ENCODE results near the gene BRINP3.
A peak's percentile ranks its signal among the peaks of the same experiment; 100 is the strongest.
"Not testable (repeated sequence)": the region's sequence is repeated elsewhere in the genome, so short reads cannot be mapped to it uniquely, and the experiment has no call there.

Gene BRINP3

GRCh38 chr1:190477762-190478148, at the start of gene BRINP3:
TSS of gene BRINP3 (minus strand) at chr1:190477864.
- peak; percentile 8 for DNase-seq (ENCODE audit: low read depth, low spot score)
- TF ChIP-seq, protein P1, sequence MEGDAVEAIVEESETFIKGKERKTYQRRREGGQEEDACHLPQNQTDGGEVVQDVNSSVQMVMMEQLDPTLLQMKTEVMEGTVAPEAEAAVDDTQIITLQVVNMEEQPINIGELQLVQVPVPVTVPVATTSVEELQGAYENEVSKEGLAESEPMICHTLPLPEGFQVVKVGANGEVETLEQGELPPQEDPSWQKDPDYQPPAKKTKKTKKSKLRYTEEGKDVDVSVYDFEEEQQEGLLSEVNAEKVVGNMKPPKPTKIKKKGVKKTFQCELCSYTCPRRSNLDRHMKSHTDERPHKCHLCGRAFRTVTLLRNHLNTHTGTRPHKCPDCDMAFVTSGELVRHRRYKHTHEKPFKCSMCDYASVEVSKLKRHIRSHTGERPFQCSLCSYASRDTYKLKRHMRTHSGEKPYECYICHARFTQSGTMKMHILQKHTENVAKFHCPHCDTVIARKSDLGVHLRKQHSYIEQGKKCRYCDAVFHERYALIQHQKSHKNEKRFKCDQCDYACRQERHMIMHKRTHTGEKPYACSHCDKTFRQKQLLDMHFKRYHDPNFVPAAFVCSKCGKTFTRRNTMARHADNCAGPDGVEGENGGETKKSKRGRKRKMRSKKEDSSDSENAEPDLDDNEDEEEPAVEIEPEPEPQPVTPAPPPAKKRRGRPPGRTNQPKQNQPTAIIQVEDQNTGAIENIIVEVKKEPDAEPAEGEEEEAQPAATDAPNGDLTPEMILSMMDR (IDR thresholded peaks at IDR 0.05; ENCODE audit: low read depth, low read length): no peak
- in situ Hi-C loops (cut with HindIII; ENCODE audit: low sequenced_read_pairs): no loop called here
- peak within 1 kb of the TSS; percentile 38 for H3K4me3 ChIP-seq (ENCODE audit: low read depth, low read length)

DNA sequence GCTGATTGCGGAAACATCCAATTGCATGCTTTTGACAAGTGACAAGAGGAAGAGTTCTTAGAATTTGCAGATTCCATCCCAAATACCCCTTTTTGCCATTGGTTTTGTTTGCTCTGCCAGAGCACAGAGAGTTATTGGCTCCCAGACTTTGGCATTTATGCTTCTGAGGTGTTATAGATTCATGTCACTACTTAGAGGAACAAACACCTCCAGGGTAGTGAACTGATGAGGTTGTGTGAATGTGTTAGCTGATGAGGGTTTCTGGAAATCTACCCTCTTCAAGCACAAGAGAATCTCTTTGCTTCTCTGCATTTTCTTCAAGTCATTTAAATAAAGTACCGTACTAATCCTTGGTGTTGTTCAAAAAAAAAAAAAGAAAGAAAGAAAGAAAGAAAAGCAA, 33.9 kb upstream of the BRINP3 start:
- DNase-seq (ENCODE audit: low read depth, low spot score): no peak
- in situ Hi-C loops (cut with HindIII; ENCODE audit: low sequenced_read_pairs): no loop called here
- TF ChIP-seq, protein P1 (IDR thresholded peaks at IDR 0.05; ENCODE audit: low read depth, low read length): no peak
- no peak overlapping the region for H3K4me3 ChIP-seq (ENCODE audit: low read depth, low read length)

GRCh38 chr1:190507357-190507756, 29.7 kb upstream of the BRINP3 start:
- TF ChIP-seq, protein P1 (IDR thresholded peaks at IDR 0.05; ENCODE audit: low read depth, low read length): no peak
- DNase-seq (ENCODE audit: low read depth, low spot score): no peak
- no peak overlapping the region for H3K4me3 ChIP-seq (ENCODE audit: low read depth, low read length)
- in situ Hi-C loops (cut with HindIII; ENCODE audit: low sequenced_read_pairs): no loop called here

DNA sequence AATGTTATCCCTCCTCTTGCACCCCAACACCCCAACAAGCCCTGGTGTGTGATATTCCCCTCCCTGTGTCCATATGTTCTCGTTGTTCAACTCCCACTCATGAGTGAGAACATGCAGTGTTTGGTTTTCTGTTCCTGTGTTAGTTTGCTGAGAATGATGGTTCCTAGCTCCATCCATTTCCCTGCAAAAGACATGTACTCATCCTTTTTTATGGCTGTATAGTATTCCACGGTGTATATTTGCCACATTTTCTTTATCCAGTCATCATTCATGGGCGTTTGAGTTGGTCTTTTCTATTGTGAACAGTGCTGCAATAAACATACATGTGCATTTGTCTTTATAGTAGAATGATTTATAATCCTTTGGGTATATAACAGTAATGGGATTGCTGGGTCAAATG, 26.9 kb upstream of the BRINP3 start:
- H3K4me3 ChIP-seq (ENCODE audit: low read depth, low read length): not testable (repeated sequence)

GRCh38 chr1:190497565-190497964, 19.9 kb upstream of the BRINP3 start:
- TF ChIP-seq, protein P1 (IDR thresholded peaks at IDR 0.05; ENCODE audit: low read depth, low read length): no peak
- in situ Hi-C loops (cut with HindIII; ENCODE audit: low sequenced_read_pairs): no loop called here
- no peak for DNase-seq (ENCODE audit: low read depth, low spot score)
- no peak overlapping the region for H3K4me3 ChIP-seq (ENCODE audit: low read depth, low read length)

More for the DNA sequence above, 26.9 kb upstream of the BRINP3 start:
- DNase-seq (ENCODE audit: low read depth, low spot score); in situ Hi-C loops (cut with HindIII; ENCODE audit: low sequenced_read_pairs): not testable (repeated sequence)

DNA sequence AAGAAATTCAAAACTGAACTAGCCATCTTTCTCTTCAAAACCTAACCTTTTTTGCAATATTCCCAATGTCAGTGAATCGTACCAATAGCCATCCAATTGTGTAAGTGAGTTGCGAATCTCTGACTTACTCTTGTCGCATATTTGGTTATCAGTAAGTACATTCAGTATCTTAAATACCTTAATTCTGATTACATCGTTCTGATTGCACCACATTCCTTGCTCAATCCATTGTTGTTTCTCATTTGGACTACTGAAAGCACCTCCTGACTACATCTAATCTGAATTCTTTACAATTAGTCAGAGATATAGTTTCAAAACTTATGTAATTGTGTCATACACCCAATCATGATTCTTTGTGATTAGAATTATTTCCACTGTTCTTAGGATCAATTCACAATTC, 16.8 kb upstream of the BRINP3 start:
- H3K4me3 ChIP-seq (ENCODE audit: low read depth, low read length): no peak overlapping the region
- TF ChIP-seq, protein P1 (IDR thresholded peaks at IDR 0.05; ENCODE audit: low read depth, low read length): no peak
- DNase-seq (ENCODE audit: low read depth, low spot score): no peak
- in situ Hi-C loops (cut with HindIII; ENCODE audit: low sequenced_read_pairs): no loop called here

DNA sequence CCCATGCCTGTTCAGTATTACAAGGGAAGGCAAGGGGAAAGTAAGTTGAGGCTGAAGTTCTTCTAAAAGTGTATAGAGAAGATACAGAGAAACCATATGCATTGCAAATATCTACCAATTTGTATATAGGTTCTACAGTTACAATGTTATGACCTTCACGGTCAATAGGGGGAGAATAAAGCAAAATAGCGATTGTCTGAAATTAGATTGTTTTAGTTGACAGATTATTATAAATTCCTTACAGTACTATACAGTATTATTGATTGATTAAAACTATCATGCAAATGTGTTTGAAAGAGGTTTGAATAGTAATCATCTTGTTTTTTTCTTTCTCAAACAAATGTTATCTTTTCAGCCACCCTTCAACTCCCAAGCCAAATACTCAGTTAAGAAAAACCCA, 13.7 kb upstream of the BRINP3 start:
- TF ChIP-seq, protein P1 (IDR thresholded peaks at IDR 0.05; ENCODE audit: low read depth, low read length): no peak
- in situ Hi-C loops (cut with HindIII; ENCODE audit: low sequenced_read_pairs): no loop called here
- DNase-seq (ENCODE audit: low read depth, low spot score): no peak
- H3K4me3 ChIP-seq (ENCODE audit: low read depth, low read length): no peak overlapping the region
